Thyroid gland (tissue), 4 donors: ENCODE results near the gene RPLP2. TPM values are rescaled to one million over a fixed set of nuclear protein-coding genes. Genes with fewer than 3 reads are reported as not detected.

ENCODE experiments used
- DNase-seq, 2 donors: peaks; one replicate each; pipeline ENCODE4 v3.0.0-alpha.2; 2019
- H3K27ac ChIP-seq, 3 donors: fragments of 200-600 bp; sonication (generic); 1 replicate in 2 of 3; 2 replicates in 1 of 3; pipeline ENCODE4 v1.5.1; 2016 to 2019; ENCODE audit warnings: mild to moderate bottlenecking in 1 of 3, moderate library complexity in 1 of 3
- H3K27me3 ChIP-seq: fragments of 200-600 bp; sonication (generic); one replicate; pipeline ENCODE4 v1.5.1; 2019
- H3K36me3 ChIP-seq, 2 donors: fragments of 200-600 bp; sonication (generic); one replicate each; pipeline ENCODE4 v1.5.1; 2016 to 2019
- H3K4me1 ChIP-seq, 2 donors: fragments of 200-600 bp; sonication (generic); one replicate each; pipeline ENCODE4 v1.5.1; 2017 to 2019
- H3K4me3 ChIP-seq, 3 donors: fragments of 200-600 bp; sonication (generic); replicated peaks in 1 of 3; 1 replicate in 2 of 3; 2 replicates in 1 of 3; pipeline ENCODE4 v1.5.1; 2016; ENCODE audit warnings: mild to moderate bottlenecking in 1 of 3
- H3K9me3 ChIP-seq: fragments of 200-600 bp; sonication (generic); one replicate; pipeline ENCODE4 v1.5.1; 2017
- POLR2A ChIP-seq, 2 donors: fragments of 450-650 bp; IDR thresholded peaks; one replicate each; pipeline ENCODE4 v1.6.1; 2017; ENCODE audit warnings: antibody characterized with exemption in 2 of 2, mild to moderate bottlenecking in 2 of 2, moderate library complexity in 1 of 2
- WGBS, 2 donors: methylation state at CpG; one replicate each; pipeline ENCODE4 v1.1.5; 2017; 5-methylcytosine and 5-hydroxymethylcytosine counted together
- intact Hi-C: fragments of 100-400 bp; cut with DNase I; formaldehyde crosslinking; loops from one replicate; pipeline ENCODE4 v1.15.1; 2023
- total RNA-seq, 4 donors: library from RNA; depleted of rRNA; stranded (reverse); fragments of >200 nt; gene quantifications; one replicate each; pipeline ENCODE4 v1.2.3, GENCODE V29; 2016
- TF ChIP-seq, protein P1 (sequence below), 6 experiments: fragments of 200-600 bp in 3 of 6; fragments of 450-650 bp in 3 of 6; sonication (generic) in 3 of 6; IDR thresholded peaks; one replicate each; pipeline ENCODE4 v1.5.1; 2016 to 2019; ENCODE audit warnings: antibody characterized with exemption in 6 of 6, mild to moderate bottlenecking in 2 of 6, inconsistent platforms in 1 of 6, moderate library complexity in 1 of 6

Gene RPLP2
- total RNA-seq, 4 donors from 2014 or later, result 172 to 526 (median 290) TPM

DNA sequence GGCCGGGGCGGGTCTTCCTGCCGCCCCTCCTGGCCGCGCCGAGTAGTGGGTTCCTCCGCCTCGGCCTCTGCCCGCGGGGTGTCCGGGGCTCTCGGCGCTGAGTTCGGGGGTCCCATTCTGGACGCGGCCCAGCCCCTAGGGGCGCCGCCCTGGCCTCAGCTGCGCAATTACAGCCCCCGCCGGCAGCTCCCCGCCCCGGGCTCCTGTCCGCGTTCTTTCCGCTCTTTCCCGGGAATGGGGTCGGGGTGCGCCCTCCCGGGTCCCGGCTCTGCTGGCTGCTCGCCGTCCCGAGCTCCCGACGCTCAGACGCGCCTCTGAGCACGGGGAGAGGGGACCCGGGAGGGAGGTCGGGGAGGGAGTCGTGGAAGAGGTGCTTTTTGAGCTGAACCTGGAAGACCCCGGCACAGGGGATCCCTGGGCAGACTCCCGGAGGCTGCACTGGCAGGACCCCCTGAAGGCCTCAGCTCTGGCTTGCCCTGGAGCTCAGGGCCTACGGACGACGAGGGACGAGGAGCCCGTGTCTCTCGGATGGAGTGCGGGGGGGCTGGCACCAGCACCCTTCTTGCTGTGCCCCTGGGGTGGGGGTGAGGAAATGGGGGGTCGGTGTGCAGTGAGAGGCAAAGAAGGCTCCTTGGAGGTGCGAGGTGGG lies 33.4 kb downstream of the RPLP2 start:
- H3K27me3 ChIP-seq, result no peaks in the 10 kb centered on the region
- peak overlapping the region; percentile 91 to 99 (median 99) for H3K27ac ChIP-seq
- TF ChIP-seq, protein P1, sequence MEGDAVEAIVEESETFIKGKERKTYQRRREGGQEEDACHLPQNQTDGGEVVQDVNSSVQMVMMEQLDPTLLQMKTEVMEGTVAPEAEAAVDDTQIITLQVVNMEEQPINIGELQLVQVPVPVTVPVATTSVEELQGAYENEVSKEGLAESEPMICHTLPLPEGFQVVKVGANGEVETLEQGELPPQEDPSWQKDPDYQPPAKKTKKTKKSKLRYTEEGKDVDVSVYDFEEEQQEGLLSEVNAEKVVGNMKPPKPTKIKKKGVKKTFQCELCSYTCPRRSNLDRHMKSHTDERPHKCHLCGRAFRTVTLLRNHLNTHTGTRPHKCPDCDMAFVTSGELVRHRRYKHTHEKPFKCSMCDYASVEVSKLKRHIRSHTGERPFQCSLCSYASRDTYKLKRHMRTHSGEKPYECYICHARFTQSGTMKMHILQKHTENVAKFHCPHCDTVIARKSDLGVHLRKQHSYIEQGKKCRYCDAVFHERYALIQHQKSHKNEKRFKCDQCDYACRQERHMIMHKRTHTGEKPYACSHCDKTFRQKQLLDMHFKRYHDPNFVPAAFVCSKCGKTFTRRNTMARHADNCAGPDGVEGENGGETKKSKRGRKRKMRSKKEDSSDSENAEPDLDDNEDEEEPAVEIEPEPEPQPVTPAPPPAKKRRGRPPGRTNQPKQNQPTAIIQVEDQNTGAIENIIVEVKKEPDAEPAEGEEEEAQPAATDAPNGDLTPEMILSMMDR (IDR thresholded peaks at IDR 0.05), result no peak
- no peak for TF ChIP-seq POLR2A (IDR thresholded peaks at IDR 0.05)
- H3K36me3 ChIP-seq, result peaks cover 19% of the 10 kb centered on the region in 2 donors
- H3K4me3 ChIP-seq, result peak overlapping the region; percentile 54 to 97 (median 96)
- no peaks in the 10 kb centered on the region for H3K9me3 ChIP-seq
- peaks cover 39 to 41% of the 10 kb centered on the region in 2 donors for H3K4me1 ChIP-seq
- 0 to 5% methylated on average over 12 to 18 of the region's 53 CpGs for WGBS, 2 donors
- intact Hi-C loops, result no loop called here
- DNase-seq, result peak in 1 of 2 donors; percentile 40

DNA sequence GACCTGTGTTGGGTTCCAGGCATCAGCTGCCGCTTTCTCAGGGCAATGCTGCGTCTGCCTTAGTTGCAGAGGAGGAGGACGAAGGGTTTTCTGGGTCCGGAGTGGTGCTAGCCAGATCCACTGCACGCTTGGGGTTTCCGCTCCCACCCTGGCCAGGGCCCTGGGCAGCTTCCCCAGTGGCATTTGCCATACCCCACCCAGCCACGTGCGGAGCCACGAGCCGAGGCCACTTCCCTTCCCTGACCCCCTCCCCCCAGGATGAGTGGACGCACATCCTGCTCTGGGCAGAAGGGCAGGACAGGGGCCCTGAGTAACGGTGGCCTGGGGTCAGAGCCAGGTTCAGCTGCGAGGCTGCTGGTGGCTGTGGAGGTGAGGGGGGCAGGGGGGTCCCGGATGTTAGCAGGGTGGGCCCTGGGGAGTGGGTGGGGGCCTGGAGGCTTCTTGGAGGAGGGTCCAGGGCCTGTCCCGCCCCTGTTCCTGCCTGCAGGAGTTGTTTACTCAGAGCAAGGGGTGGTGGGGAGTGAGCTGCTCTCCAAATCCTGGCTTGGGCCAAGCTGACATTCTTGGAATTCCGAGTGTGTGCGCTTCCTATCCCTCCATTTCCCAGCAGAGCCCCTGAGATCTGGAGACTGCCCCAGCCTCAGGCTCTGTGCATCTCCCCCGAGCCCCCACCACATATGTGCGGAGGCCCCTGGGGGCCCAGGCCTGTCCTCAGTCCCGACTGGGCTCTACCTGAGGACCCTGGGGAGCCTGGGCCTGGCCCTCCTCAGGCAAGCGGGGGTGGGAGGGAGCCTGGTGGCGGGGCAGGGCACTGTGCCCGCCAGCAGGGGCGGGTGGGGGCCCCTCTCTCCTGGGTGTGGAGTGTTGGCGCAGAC lies 34.3 kb downstream of the RPLP2 start:
- H3K36me3 ChIP-seq, result peaks cover 10 to 12% of the 10 kb centered on the region in 2 donors
- WGBS, 2 donors, result 3% methylated on average over 12 of the region's 25 CpGs; no CpG with 5 or more reads in 1 of the 2 donors
- intact Hi-C loops, result no loop called here
- TF ChIP-seq, protein P1 (IDR thresholded peaks at IDR 0.05), result peak in 2 of 6 experiments; percentile 11 to 14
- peak; percentile 49 to 61 for TF ChIP-seq POLR2A (IDR thresholded peaks at IDR 0.05)
- peak overlapping the region; percentile 54 to 97 (median 96) for H3K4me3 ChIP-seq
- H3K4me1 ChIP-seq, result peaks cover 47 to 49% of the 10 kb centered on the region in 2 donors
- no peaks in the 10 kb centered on the region for H3K27me3 ChIP-seq
- H3K9me3 ChIP-seq, result no peaks in the 10 kb centered on the region
- peak; percentile 96 to 98 for DNase-seq
- H3K27ac ChIP-seq, result peak overlapping the region; percentile 91 to 99 (median 99)

DNA sequence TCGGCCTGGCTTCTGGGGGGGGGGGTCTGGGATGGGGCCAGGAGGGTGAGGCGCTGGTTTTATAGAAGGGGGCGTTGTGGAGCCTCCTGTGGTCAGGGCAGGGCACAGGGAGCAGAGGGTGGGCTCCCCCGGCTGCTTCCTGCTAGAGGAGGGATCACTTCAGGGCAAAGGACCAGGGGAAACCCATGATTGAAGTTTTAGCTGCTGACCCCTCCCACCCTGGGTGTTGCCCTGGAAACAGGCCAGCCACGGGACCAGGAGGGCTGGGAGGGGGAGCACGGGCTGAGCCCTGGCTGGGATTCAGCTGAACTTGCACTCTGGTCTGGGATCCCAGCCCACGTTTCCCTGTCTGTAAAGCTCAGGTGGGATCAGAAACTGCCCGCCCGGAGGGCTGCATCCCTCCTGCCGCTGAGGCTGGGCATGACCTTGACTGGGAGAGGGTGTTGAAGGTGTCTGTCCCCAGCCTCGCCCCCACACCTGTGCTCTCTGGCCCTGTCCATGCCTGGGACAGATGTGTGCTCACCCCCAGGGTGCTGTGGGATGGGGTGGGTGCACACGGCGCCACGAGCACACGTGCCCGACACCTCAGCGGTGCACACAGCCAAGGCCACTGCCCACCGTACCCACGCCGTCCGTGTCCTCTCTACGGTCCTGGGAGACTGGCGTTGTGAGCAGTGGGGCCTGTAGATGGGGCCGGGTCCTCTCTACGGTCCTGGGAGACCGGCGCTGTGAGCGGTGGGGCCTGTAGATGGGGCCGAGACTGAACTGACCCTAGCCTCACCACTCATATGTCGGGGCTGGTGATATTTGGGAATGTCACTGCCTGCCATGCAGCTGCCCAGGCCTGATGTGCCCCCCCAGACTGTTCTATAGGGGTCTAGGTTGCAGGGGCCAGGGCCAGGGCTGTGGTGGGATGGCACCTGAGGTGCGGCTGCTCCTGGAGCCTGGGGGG lies 35.2 kb downstream of the RPLP2 start:
- peak; percentile 96 to 97 for DNase-seq
- Histone ChIP-seq H3K9me3 (no peaks in the 10 kb centered on the region), H3K4me3 (peak overlapping the region in 1 of 3 donors; percentile 97), H3K4me1 (peaks cover 52 to 55% of the 10 kb centered on the region in 2 donors), H3K27me3 (no peaks in the 10 kb centered on the region), H3K36me3 (peaks cover 1 to 2% of the 10 kb centered on the region in 2 donors), H3K27ac (peak overlapping the region; percentile 91 to 99 (median 99))
- intact Hi-C loops, result loop anchor here (5.0 kb wide), 1 partner anchor 207 kb away; no protein-coding TSS in a partner anchor
- 14 to 23% methylated on average over 14 to 21 of the region's 31 CpGs for WGBS, 2 donors
- TF ChIP-seq, protein P1 (IDR thresholded peaks at IDR 0.05), result peak in 1 of 6 experiments; percentile 1
- peak in 1 of 2 donors; percentile 49 for TF ChIP-seq POLR2A (IDR thresholded peaks at IDR 0.05)

DNA sequence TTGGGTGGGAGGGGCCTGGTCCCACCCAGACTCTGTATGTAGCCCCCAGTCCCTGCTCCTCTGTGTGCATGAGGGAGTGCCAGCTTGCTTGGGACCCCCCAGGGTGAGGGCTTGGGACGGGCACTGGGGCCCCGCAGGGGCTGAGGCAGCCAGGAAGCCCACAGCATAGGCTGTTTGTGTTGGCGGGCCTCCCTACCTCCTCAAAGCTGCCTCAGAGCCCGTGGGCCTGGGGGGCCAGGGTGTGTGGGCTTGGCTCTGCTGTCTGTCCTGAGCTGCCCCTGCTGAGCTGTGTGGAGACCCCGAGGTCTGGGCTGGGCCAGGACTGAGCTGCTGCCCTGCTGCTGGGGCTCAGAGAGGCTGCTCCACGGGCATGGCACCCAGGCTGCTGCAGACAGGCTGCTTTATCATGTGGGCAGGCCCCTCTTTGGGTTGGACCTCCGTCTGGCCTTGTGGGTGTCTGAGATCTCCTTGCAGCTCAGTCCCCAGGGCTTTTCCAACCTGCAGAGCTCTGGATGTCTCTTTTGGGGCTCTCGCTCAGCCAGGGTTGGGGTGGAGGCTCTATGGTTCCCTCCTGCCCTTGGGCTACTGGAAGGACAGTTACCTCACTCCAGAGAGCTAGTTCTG lies 36.2 kb downstream of the RPLP2 start:
- no peaks in the 10 kb centered on the region for H3K9me3 ChIP-seq
- intact Hi-C loops, result loop anchor here (5.0 kb wide), 1 partner anchor 206 kb away; no protein-coding TSS in a partner anchor
- peaks cover 53 to 58% of the 10 kb centered on the region in 2 donors for H3K4me1 ChIP-seq
- H3K4me3 ChIP-seq, result no peak overlapping the region
- no peak for TF ChIP-seq POLR2A (IDR thresholded peaks at IDR 0.05)
- TF ChIP-seq, protein P1 (IDR thresholded peaks at IDR 0.05), result no peak
- DNase-seq, result no peak
- 44 to 52% methylated on average over 6 to 7 of the region's 8 CpGs for WGBS, 2 donors
- no peaks in the 10 kb centered on the region for H3K27me3 ChIP-seq
- H3K36me3 ChIP-seq, result no peaks in the 10 kb centered on the region
- H3K27ac ChIP-seq, result peak overlapping the region; percentile 91 to 99 (median 99)
